Measurements from ENCODE around the gene FRMD4B.

FRMD4B gene

GRCh38 chr3:69385723-69386555, at the start of gene FRMD4B:
Gene FRMD4B (minus strand): TSS chr3:69386088. CDS start chr3:69385989, 99 bp downstream.
- no peak for DNase-seq (ENCODE audit: low read depth)

- no peak for DNase-seq (ENCODE audit: low read depth)
These were observed 48.1 kb upstream of the FRMD4B start for GRCh38 chr3:69433969-69434325.

GRCh38 chr3:69433121-69433968, 47.5 kb upstream of the FRMD4B start:
- DNase-seq (ENCODE audit: low read depth): no peak

- DNase-seq (ENCODE audit: low read depth): no peak
These were observed 42.9 kb upstream of the FRMD4B start for GRCh38 chr3:69428657-69429255.

- DNase-seq (ENCODE audit: low read depth): no peak
These were observed 41.0 kb upstream of the FRMD4B start for GRCh38 chr3:69426967-69427304.

GRCh38 chr3:69426291-69426966, 40.5 kb upstream of the FRMD4B start:
- no peak for DNase-seq (ENCODE audit: low read depth)

- no peak for DNase-seq (ENCODE audit: low read depth)
These were observed 39.4 kb upstream of the FRMD4B start for GRCh38 chr3:69425249-69425648.

- no peak for DNase-seq (ENCODE audit: low read depth)
These were observed 37.7 kb upstream of the FRMD4B start for GRCh38 chr3:69423463-69424155.

GRCh38 chr3:69422751-69423150, 36.9 kb upstream of the FRMD4B start:
- no peak for DNase-seq (ENCODE audit: low read depth)

- DNase-seq (ENCODE audit: low read depth): no peak
These were observed 35.1 kb upstream of the FRMD4B start for GRCh38 chr3:69420781-69421520.

GRCh38 chr3:69419276-69419675, 33.4 kb upstream of the FRMD4B start:
- no peak for DNase-seq (ENCODE audit: low read depth)

GRCh38 chr3:69417541-69418078, 31.7 kb upstream of the FRMD4B start:
- DNase-seq (ENCODE audit: low read depth): no peak

GRCh38 chr3:69413551-69414207, 27.8 kb upstream of the FRMD4B start:
- no peak for DNase-seq (ENCODE audit: low read depth)

GRCh38 chr3:69411346-69411745, 25.5 kb upstream of the FRMD4B start:
- DNase-seq (ENCODE audit: low read depth): no peak

- DNase-seq (ENCODE audit: low read depth): peak; percentile 47
These were observed 24.4 kb upstream of the FRMD4B start for GRCh38 chr3:69410301-69410700.

- no peak for DNase-seq (ENCODE audit: low read depth)
These were observed 23.9 kb upstream of the FRMD4B start for GRCh38 chr3:69409831-69410230.

- DNase-seq (ENCODE audit: low read depth): no peak
These were observed 23.1 kb upstream of the FRMD4B start for GRCh38 chr3:69409011-69409410.

GRCh38 chr3:69408542-69408941, 22.7 kb upstream of the FRMD4B start:
- DNase-seq (ENCODE audit: low read depth): no peak

GRCh38 chr3:69407908-69408307, 22.0 kb upstream of the FRMD4B start:
- DNase-seq (ENCODE audit: low read depth): no peak

GRCh38 chr3:69406163-69406562, 20.3 kb upstream of the FRMD4B start:
- no peak for DNase-seq (ENCODE audit: low read depth)
